Cerebellar cortex (tissue), 1 donor: ENCODE results near the gene SYNRG.

Experiments
- DNase-seq: peaks from one replicate; pipeline ENCODE4 v3.0.0-alpha.2; 2015; ENCODE audit warnings: low spot score

The SYNRG gene

DNA sequence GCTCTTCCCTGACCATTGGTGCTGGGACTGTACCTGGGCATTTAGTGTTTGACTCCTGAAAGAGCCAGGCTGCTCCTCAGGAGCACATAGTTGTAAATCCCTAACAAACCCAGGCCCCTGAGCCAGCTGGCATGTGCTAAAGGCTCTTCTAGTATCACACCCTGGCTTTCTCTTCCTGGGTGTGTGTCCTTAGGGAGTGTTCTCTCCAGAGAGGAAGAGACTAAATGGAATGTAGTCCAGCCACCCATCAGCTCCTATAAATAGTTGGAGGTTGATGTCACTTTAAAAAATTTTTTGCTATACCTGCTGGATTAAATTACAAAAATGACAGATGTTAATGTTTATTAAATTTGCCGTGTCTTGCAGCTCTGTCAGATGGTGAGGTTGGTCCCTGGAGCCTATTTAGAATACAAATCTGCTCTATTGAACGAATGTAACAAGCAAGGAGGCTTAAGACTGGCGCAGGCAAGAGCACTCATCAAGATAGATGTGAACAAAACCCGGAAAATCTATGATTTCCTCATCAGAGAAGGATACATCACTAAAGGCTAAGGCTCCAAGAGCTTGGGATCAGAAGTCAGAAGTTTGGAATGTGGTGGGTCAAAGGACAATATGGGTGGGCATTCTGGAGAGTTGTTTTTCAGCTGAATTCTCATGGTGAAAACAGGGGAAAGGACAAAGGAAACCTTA is 132.6 kb downstream of the SYNRG start:
- DNase-seq, result no peak

DNA sequence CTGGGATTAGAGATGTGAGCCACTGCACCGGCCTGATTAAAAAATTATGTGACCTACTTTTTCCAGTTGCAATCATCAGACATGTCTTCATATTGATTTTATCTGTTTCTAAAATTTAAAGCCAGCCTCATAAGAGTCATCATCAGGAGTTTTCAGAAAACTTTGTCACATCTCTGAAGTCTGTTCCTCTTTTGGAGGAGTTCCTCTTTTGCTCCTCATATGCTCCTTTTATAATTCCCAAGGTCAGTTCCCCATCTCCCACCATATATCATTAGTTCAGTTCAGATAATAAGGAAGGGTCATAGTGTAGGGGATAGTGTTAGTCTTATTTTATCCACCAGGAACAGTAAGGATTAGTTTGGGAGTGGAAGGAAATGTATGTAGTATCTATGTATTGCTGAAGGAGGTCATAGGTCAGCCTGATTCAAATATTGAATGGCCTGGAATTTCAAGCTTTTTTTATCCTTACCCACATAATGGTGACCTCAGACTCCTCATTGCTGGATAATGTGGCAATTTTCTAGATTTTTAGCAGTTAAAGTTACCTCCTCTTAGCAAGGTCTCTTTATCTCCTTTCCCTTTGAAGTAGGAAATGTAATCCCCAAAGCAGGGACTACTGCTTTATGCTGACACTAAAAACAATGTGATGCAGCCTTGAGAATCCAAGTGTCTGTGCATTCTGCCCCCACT is 133.3 kb downstream of the SYNRG start:
- DNase-seq, result no peak

DNA sequence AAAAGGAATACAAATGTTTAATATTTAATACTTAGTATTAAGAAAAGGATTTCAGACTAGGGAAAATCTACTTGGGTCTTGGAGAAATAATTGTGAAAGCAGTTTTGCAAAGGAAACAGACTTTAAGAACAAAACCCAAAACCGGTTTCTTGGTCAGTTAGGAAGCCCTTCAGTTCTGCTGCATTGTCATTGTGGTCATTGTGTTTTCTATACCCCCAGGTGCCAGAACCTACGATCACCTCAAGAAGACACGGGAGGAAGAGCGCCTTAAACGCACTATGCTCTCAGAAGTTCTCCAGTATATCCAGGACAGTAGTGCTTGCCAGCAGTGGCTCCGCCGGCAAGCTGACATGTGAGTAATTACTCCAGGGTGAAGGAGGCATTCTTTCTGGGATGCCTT is 139.0 kb downstream of the SYNRG start:
- no peak for DNase-seq

DNA sequence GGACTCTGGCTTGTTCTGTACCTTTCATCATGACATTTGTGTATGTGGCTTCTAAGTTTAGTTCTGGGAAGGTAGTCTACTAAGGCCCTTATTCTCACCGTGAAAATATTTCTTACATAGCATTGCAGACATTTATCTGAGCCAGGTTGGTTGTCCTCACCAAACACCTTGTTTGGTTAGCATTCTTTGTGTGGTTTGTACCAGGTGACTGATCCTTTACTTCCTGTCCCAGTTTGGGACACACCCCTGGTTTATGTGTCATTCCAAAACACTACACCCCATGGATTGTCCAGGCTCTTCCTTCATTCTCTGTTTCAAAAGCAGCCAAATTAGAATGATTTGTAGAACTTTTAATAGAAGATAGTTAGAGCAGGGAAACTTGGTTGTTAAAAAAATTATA is 142.7 kb downstream of the SYNRG start:
- DNase-seq, result no peak

DNA sequence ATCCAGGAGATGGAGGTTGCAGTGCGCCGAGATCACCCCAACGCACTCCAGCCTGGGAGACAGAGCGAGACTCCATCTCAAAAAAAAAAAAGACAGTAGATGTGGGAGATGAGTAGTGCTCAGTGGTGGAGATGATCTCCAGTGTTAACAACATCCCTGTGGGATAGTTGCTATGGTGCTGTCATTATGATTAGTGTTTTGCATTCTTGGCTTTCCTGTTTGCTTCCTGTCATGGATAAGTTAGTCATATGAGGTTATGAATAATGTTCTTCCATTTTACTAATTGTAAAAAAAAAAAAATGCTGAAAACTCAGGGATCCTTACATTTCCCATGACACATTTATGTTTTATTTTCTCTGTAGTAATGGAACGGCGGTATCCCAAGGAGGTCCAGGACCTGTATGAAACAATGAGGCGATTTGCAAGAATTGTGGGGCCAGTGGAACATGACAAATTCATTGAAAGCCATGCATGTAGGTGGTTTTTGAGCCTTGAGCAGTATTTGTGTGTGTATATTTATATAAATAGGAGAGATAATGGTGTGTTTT is 144.1 kb downstream of the SYNRG start:
- DNase-seq, result no peak
